NCI-H748 (cell line): Measurements from ENCODE around the gene SMAD2.

ENCODE experiments used
- DNase-seq: peaks from one replicate; lab custom pipeline; 2025; ENCODE audit not compliant: unreplicated experiment; lab: John Stamatoyannopoulos, UW

SMAD2 gene

GRCh38 chr18:47898696-47899095, 31.8 kb downstream of the SMAD2 start:
- peak; percentile 90 for DNase-seq

- DNase-seq: peak; percentile 25
Measured at GRCh38 chr18:47898055-47898454, 32.4 kb downstream of the SMAD2 start.

GRCh38 chr18:47895565-47896250, 34.8 kb downstream of the SMAD2 start:
- no peak for DNase-seq

- DNase-seq: no peak
Measured at GRCh38 chr18:47893939-47894699, 36.3 kb downstream of the SMAD2 start.

GRCh38 chr18:47893047-47893446, 37.4 kb downstream of the SMAD2 start:
- DNase-seq: no peak

- no peak for DNase-seq
Measured at GRCh38 chr18:47888156-47888555, 42.3 kb downstream of the SMAD2 start.

- DNase-seq: no peak
Measured at GRCh38 chr18:47887227-47887626, 43.2 kb downstream of the SMAD2 start.

GRCh38 chr18:47883771-47884413, 46.6 kb downstream of the SMAD2 start:
- peak; percentile 9 for DNase-seq

- DNase-seq: no peak
Measured at GRCh38 chr18:47882641-47883040, 47.8 kb downstream of the SMAD2 start.

- no peak for DNase-seq
Measured at GRCh38 chr18:47881752-47882455, 48.6 kb downstream of the SMAD2 start.

GRCh38 chr18:47881042-47881441, 49.4 kb downstream of the SMAD2 start:
- no peak for DNase-seq

- DNase-seq: no peak
Measured at GRCh38 chr18:47877892-47878291, 52.6 kb downstream of the SMAD2 start.

- no peak for DNase-seq
Measured at GRCh38 chr18:47876813-47877212, 53.6 kb downstream of the SMAD2 start.

- no peak for DNase-seq
Measured at GRCh38 chr18:47873625-47874024, 56.8 kb downstream of the SMAD2 start.

GRCh38 chr18:47872426-47872825, 58.0 kb downstream of the SMAD2 start:
- DNase-seq: no peak

- no peak for DNase-seq
Measured at GRCh38 chr18:47871288-47871687, 59.2 kb downstream of the SMAD2 start.

GRCh38 chr18:47870605-47871004, 59.9 kb downstream of the SMAD2 start:
- no peak for DNase-seq

- no peak for DNase-seq
Measured at GRCh38 chr18:47868744-47869143, 61.7 kb downstream of the SMAD2 start.

GRCh38 chr18:47865183-47865582, 65.3 kb downstream of the SMAD2 start:
- no peak for DNase-seq

GRCh38 chr18:47863041-47863440, 67.4 kb downstream of the SMAD2 start:
- DNase-seq: no peak

- DNase-seq: no peak
Measured at GRCh38 chr18:47858607-47859006, 71.9 kb downstream of the SMAD2 start.
